GM18507 (cell line): ENCODE data around the gene DSP.

Source experiments
- DNase-seq: peaks from one replicate; pipeline ENCODE4 v3.0.0; 2011; ENCODE audit warnings: low read depth; ENCODE audit not compliant: insufficient read length; ENCODE audit errors: extremely low spot score
- FAIRE-seq: peaks from 2 replicates; lab custom pipeline; 2011; peaks lifted over from hg19 to GRCh38; lab: Jason Lieb, UNC

Gene DSP

DNA sequence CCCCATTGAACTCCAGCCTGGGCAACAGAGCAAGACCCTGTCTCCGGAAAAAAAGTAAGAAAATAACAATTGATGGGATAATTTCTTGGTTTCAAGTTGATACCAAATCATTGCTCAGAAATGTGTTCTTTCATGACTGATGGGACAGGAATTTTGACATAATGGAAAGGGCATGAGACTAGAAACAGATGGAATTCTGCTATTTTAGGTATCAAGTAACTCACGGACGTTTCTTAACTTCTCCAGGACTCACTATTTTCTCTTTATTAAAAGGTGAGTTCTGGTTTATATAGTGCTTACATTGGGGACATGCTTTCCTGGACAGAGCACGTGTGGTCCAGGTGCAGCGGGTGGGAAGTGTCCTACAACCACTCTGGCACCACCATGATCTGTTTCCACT, 6.0 kb upstream of the DSP start:
- DNase-seq (no peak), FAIRE-seq (no peak)

DNA sequence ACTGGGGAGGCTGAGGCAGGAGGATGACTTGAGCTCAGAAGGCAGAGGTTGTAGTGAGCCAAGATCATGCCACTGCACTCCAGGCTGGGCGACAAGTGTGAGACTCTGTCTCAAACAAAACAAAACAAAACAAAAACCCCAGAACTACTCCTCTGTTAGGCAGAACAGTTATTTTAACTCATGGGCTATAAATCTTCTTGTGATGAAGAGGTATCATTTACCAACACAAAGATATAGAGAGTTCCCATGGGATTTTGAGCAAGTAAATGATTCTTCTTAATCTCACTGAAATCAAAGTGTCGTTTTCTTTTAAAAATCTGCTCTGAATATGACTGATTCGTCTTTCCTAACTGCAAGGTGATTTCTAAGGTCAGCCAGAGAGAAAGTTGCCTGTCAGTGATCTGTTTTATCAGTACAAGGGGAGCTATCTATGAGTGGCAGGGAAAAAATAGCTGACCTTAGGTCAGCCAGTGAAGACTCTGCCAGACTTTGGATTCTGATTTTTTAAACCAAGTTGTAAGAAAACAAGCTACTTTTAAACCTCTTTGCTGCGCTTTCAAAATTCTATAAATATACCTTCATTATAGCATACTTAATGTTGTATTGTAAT, 3.8 kb upstream of the DSP start:
- no peak for FAIRE-seq
- no peak for DNase-seq

DNA sequence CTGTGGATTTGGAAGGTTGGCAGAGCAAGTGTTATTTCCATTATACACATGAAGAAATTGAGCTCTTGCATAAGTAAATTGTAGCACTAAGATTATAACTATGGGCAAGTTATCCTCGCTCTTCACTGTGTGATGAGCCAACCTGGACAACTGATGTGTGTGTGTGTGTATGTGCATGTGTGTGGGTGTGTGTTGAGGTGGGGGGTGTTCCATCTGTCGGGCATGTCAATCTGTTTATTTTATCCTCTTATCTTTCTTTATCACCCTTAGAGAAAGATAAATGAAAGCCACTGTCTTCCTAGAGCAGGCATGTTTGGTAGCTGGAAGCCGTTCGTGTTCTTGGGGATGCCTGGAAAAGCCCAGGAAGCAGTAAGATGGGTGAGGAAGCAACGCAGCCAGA, 3.0 kb upstream of the DSP start:
- DNase-seq (no peak), FAIRE-seq (no peak)

DNA sequence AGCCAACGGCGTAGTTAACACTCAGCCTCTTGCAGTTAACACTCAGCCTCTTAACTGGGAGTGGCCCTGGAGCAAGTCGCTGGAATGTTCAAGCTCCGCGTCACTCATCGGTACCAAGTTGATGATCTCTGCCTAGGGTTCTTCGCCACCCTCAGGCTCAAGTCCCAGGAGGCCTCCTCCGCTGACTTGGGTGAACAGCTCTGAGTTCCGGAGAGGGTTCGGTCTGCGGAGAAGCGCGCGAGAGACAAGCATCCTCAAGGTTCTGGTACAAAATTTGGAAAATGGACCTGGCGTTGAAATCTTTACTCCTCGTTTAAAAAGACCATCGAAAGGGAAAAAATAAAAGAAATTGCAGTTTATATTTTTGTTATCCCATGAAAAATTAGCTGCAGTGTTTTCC, 876 bp upstream of the DSP start:
- no peak for DNase-seq
- FAIRE-seq, result no peak

DNA sequence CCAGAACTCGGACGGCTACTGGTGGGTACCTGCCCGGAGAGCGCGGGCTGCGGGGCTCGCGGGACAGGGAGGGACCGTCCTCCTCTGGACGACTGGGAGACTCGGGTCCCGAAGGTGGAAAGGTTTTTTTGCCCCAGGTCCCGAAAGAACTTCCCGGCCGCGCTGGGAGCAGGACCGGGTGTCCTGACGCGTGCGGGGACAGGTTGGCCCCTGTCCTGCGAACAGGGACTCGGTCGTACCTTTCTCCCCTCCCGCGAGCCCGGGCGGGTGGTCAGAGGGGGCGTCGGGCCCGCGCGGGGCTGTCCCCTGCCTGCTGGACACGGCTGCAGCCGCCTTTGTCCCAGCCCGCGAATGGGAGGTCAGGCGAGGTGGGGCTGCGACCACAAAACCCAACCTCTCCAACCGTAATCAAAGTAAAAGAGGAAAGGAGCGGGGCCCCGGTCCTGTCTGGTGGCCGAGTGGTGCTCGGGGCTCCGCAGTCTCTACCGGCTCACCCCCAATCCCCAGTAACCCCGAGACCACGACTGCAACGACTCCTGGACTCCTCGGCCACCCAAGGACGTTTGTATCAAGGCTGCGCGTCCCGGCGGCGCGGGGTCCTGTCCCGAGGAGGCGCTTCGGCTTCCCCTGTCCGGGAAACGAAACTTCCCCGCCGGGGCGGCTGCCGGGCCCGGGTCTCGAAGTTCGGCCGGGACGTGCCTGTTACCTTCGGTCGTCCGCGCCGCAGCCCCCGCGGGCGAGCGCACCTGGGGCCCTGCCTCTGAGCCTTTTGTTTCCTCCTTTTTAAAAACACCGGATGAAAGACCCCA, 798 bp downstream of the DSP start:
- DNase-seq (no peak), FAIRE-seq (no peak)

DNA sequence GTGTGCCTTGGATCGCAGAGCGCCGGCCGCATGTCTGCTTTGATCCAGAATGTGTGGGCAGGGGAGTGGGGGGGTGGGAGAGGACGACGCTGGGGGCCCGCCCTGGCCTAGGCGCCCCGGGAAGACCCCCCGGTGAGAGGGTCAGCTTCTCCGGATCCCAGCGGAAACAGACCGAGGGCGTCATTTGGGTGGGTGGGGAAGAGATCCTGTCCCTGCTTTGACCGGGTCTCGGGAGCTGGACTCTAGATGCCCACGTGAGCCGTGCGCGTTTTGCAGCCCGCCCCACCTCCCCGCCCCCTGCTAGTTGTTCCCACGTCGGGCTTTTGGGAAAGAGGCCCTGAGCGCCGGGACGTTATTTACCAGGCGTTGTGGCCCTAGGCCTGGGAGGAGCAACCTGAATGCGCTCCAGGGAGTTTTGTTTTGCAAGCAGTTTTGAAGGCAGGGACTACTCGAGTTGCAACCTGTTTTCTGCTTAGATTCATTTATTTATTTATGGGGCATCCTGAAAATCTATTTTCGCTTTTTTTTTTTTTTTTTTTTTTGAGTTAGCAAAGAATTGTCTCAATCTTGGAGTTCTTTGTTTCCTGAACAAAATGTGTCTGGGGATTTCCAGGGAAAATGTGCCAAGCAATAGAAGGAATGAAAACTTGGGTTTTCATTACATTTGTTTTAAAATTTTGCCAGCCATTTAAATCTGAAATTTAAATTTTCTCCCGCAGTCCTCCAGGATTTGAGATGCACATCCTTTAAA, 1.6 kb downstream of the DSP start:
- DNase-seq (no peak), FAIRE-seq (no peak)

DNA sequence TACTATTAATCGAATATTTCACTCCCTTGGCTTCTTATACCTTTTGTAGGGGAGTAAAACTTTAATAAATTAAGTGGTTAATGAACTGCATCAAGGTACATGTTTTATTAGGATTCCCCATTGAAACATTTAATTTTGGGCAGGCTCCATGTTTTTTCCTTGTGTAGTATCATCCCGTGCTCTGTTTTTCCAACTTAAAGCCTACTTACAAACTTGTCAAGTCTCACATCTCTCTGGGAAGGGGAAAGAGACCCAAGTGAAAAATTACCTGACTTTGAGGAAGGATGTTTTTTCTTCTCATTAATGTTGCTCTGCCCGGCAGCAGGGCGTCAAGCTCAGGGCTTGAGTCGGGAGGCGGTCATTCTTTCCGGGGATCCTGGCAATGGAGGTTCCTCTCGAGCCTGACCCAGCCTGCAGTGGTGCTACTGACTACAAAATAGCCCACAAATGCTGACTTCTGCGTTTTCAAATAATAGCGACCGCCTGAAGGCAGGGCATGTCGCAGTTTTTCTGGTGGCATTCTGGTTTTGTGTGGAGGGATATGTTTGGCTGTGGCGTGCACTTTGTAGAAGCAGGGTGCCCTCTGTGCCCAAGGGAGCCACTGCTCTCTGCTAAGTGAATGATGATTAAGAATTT, 2.4 kb downstream of the DSP start:
- no peak for FAIRE-seq
- no peak for DNase-seq

DNA sequence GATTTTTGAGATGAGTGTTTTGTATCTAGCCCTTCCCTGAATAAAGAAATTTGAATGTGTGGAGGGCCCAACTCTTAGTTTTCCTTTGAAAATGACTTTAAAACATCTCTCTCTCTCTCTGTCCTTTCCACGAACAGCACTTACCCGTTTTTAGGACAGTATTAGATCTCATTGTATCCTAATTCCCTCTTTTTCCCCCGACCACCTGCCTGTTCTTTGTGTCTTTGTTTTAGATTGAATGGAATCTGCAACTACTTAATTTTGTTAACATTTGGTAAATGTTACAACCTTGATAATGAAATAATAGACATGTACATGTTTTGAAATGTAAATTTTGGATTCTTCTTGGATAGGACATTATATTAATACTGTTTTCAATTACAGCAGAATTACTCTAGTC, 3.1 kb downstream of the DSP start:
- no peak for DNase-seq
- no peak for FAIRE-seq

DNA sequence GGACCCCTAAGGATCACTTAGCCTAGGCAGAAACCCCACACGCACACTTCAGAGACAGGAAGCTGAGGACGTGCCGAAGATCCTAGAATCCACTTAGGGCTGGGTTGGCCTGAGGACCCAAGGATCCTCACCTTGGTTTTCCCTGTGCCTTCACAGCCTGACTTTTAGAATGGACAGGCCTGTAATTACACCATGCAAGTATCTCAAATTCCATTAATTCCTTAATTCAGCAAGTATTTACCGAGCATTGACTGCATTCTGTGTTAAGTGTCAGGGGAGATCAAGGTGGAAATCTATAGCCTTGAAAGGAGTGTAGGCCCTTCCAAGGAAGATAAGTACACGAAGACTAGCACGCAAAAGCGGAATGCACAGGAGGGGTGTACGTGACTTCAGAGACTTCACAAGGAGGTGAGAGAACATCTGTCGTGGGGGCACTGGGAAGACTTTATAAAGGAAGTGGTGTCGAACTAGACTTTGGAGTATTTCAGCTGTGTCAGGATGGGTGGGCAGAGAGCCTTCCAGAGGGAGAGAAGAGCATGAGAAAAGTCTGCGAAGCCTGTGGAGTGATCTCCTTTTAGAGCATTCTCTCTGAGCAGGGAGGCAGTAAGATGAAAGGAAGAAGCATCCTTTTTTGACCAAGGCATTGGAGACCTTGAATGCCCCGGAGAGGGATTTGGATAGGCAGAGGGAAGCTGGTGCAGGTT, 4.0 kb downstream of the DSP start:
- DNase-seq (no peak), FAIRE-seq (no peak)

DNA sequence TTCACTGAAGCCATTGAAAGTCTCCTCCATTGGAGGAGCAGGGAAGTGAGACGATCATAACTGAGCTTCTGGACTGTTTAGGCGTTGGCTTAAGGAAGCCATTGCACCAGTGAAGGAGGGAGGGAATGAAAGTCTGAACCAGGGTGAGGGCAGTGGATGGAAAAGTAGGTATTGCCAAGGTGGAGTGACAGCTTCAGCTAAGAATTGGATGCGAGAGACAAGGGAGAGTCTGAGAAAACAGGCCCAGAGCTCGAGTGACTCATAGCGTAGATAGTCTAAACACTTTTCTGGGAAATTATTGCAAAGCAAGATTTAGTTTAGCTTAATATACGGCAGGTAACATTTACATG, 4.5 kb downstream of the DSP start:
- DNase-seq (no peak), FAIRE-seq (no peak)

DNA sequence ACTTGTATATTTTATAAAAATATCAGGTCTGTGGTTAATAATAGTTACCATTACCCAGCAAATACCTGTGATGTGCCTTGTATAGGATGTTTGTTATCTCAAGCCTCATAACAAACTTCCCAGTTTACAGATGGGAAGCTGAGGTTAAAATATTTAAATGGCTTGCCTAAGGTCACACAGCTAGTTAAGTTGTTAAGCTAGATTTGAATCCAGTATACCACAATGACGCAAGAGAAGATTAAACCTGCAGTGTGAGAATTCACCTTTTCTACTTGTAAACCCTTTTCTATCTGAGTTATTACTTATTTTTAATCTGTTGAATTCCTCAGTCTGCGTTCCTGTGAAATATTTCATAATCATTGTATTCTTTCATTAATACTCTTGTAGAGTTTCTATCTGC, 4.9 kb downstream of the DSP start:
- FAIRE-seq, result no peak
- DNase-seq, result no peak

DNA sequence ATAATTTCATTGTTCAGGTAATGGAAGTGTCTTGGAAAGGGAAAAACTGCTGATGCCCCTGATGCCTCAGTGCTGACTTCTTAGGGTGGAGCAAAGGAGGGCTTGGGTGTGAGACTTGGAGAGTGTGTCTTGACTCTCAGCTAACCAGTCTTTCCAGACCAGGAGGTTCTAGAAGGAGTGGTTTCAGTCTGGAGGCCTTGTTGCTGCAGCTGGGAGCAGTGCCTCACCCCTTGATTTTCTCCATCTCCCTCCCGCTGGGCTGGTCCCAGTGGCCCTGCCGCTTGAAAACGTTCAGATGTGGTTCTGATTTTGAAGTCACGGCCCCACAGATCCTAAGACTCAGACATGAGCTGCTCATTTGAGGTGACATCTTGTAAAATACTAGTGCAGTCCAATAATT, 5.4 kb downstream of the DSP start:
- FAIRE-seq (no peak), DNase-seq (no peak)

DNA sequence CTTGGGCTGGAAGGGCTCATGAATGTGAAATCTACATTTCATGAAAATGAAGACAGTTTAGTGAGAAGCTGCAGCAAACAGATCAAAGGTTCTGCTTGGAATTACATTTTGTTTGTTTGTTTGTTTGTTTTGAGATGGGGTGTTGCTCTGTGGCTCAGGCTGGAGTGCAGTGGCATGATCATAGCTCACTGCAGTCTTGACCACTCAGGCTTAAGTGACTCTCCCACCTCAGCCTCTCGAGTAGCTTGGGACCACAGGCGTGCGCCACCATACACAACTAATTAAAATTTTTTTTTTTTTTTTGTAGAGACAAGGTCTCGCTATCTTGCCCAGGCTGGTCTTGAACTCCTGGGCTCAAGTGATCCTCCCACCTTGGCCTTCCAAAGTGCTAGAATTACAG, 5.8 kb downstream of the DSP start:
- DNase-seq (no peak), FAIRE-seq (no peak)

DNA sequence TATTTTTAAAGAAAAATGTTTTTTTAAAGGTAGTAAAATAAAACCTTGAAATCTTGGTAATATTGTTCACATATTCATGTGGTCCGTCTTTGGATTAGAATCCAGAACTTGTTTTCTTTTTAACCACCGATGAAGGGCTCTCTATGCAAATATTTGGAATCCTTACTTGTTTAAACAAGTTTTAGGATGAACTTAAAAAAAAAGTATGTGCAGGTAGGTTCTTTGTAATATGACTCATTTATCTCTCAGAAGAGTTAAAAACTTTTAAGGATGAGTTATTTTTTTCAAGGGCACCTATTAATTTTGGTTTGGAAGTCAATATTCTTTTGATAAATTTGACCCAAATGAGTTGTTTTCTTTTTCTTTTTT, 8.9 kb downstream of the DSP start:
- no peak for DNase-seq
- no peak for FAIRE-seq

DNA sequence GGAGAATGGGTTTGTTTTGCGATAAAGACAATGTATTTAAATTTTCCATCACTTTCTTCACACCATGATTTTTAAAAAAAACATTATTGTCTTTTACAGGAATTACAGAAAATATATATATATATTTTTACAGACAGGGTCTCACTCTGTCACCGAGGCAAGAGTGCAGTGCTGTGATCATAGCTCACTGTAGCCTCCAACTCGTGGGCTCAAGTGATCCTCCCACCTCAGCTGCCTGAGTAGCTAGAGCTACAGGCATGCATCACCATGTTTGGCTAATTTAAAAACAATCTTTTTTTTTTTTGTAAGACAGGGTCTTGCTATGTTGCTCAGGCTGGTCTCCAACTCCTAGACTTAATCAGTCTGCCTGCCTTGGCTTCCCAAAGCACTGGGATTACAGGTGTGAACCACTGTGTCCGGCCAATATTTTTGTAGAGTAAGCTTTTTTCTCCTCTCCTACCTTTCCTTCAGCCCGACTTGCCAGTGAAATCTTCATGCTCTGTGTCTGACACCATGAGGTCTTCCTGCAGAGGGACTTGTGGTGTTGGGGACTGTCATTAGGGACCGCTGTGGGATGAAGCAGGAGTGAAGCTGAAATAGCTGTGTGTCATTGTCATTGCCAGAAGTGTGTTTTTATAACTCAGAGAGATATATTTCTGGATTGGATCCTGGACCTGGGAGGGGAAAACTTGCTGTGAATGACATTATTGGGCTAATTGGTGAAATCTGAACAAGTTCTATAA, 13.2 kb downstream of the DSP start:
- FAIRE-seq (no peak), DNase-seq (no peak)

DNA sequence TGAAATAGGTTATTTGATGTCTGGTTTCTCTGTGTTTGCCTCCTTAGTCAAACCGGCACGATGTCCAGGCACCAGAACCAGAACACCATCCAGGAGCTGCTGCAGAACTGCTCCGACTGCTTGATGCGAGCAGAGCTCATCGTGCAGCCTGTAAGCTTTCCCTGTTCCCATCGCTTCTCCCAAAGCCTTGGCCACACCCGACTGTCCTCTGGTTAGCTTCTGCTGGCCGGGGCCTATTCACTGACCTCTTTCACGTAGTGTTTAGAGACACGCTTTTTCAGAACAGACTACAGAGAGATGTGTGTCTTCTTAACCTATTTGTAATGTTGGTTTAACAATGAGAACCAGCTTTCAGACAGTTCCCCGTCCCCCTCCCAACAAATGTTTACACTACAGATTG, 14.2 kb downstream of the DSP start:
- DNase-seq (no peak), FAIRE-seq (no peak)

DNA sequence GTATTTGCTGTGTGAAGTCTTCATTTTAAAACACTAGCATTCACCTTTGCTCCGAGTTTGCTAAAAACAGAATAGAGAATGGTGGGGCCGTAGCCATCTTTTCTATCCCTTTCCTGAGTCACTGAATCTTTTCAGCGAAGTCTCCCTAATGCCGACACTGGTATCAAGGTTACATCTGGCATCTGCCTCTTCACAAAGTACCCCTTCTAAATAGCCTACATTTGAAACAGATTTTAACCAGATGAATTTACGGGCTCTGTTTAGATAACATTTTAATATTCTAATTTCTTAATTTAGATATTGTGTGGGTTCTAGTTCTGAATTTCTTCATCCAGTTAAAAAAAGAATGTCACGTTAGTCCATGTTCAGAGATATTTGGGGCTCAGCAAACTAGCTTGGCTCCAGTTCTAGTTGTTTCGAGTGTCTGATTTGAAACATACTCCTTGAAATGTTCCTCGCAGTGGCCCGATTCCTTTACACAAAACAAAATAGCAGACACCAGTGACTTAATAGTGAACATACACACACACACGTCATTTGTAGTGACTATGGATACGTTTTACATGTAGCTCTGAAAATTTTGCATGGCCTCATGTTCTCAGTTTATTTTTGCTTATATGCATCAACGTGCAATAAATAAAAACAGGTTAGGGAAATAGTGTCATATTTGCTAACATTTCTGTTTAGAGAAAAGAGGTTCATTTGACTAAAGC, 15.1 kb downstream of the DSP start:
- no peak for FAIRE-seq

DNA sequence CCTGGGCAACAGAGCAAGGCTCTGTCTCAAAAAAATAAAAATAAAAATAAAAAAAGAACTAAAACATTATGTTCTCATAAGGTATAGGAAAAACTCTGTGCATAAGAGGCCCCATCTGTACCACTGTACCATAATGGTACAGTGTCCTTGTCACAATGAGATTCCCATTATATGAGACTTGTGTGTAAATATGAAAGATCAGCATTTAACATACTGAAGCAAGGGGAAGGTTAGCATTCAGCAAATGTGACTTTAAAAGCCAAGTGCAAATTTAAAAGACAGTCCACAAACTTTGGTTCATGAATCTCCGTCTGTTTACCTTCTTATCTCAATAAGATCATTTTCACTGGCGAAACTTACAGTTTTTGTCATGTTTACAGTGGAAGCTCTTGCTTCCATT, 16.2 kb downstream of the DSP start:
- DNase-seq, result no peak
- no peak for FAIRE-seq

More for the DNA sequence above, 15.1 kb downstream of the DSP start:
- DNase-seq, result no peak

DNA sequence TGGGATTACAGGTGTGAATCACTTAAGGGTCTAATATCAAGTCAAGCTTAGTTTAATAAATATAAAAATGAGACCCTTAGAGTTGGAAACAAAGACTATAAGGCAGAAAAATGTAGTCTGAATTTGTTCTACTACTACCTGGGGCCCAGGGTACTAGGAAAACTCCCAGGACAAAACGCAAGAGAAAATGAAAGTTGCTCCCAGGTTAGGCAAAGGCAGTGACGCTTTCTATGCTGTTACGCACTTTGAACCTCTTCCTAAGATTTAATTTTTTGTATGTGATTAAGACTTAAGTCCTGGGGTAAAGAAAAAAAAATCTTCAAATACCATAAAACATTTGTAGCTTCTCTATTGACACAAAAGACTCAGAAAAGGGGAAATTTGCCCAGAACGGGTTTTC, 17.3 kb downstream of the DSP start:
- FAIRE-seq (no peak), DNase-seq (no peak)
